Hepatocyte (in vitro differentiated cells): ENCODE measurements around the gene ABCC6.

Source experiments
- EZH2 ChIP-seq: fragments of 200-600 bp; sonication (generic); IDR thresholded peaks from 2 replicates; pipeline ENCODE4 v1.6.1; 2016; ENCODE audit warnings: antibody characterized with exemption, mild to moderate bottlenecking, borderline replicate concordance
- EZH2phosphoT487 ChIP-seq: fragments of 200-600 bp; sonication (generic); IDR thresholded peaks from one replicate; pipeline ENCODE4 v1.6.1; 2018; ENCODE audit warnings: antibody characterized with exemption, mild to moderate bottlenecking, low read depth, moderate library complexity; ENCODE audit not compliant: unreplicated experiment, severe bottlenecking
- TF ChIP-seq, protein P1 (sequence below): fragments of 200-600 bp; sonication (generic); IDR thresholded peaks from 2 replicates; pipeline ENCODE4 v1.5.1; 2016; ENCODE audit warnings: antibody characterized with exemption, mild to moderate bottlenecking; ENCODE audit not compliant: poor library complexity

DNA sequence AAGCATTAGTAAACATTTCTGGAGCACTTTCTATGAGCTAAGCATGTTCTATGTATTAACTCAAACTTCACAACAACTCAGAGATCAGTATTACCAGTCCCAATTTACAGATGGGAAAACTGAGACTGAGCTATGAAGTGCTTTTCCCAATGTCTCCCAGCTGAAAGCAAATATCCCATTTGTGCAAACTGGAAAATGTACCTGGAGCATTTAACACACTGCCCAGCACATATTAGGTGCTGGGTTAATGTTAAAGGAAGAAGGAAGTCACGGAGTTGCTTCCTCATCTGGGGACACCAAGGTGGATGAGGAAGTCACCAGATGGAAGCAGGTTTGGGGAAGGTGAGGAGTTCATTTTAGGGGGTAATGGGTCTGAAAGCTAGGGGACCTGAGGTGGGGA, 66.1 kb downstream of the ABCC6 start:
- TF ChIP-seq, protein P1, sequence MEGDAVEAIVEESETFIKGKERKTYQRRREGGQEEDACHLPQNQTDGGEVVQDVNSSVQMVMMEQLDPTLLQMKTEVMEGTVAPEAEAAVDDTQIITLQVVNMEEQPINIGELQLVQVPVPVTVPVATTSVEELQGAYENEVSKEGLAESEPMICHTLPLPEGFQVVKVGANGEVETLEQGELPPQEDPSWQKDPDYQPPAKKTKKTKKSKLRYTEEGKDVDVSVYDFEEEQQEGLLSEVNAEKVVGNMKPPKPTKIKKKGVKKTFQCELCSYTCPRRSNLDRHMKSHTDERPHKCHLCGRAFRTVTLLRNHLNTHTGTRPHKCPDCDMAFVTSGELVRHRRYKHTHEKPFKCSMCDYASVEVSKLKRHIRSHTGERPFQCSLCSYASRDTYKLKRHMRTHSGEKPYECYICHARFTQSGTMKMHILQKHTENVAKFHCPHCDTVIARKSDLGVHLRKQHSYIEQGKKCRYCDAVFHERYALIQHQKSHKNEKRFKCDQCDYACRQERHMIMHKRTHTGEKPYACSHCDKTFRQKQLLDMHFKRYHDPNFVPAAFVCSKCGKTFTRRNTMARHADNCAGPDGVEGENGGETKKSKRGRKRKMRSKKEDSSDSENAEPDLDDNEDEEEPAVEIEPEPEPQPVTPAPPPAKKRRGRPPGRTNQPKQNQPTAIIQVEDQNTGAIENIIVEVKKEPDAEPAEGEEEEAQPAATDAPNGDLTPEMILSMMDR, result no peak
- TF ChIP-seq EZH2 (no peak), EZH2phosphoT487 (no peak)
